H9 (cell line): ENCODE data around the gene TMEM108. TPM values are rescaled to one million over a fixed set of nuclear protein-coding genes. Genes with fewer than 3 reads are reported as not detected.

Source experiments
- DNase-seq: peaks from one replicate; pipeline ENCODE4 v3.0.0-alpha.2; 2017
- H2AFZ ChIP-seq: one replicate; pipeline ENCODE4 v1.6.1; 2013; ENCODE audit warnings: mild to moderate bottlenecking, low read length, control low read depth, moderate library complexity
- H2AK5ac ChIP-seq: 2 replicates; pipeline ENCODE4 v1.6.1; 2013; ENCODE audit warnings: low read length, control low read depth, mixed read lengths; ENCODE audit not compliant: insufficient read length
- H2BK120ac ChIP-seq: one replicate; pipeline ENCODE4 v1.6.1; 2013; ENCODE audit warnings: low read depth, mild to moderate bottlenecking, low read length, control low read depth, inconsistent platforms; ENCODE audit not compliant: poor library complexity, severe bottlenecking
- H2BK12ac ChIP-seq: 2 replicates; pipeline ENCODE4 v1.6.1; 2013; ENCODE audit warnings: low read length, control low read depth, mixed read lengths, low read depth; ENCODE audit not compliant: insufficient read length
- H2BK15ac ChIP-seq: 2 replicates; pipeline ENCODE4 v1.6.1; 2013; ENCODE audit warnings: low read depth, low read length, control low read depth
- H2BK20ac ChIP-seq: one replicate; pipeline ENCODE4 v1.6.1; 2013; ENCODE audit warnings: low read depth, mild to moderate bottlenecking, low read length, control low read depth, inconsistent platforms; ENCODE audit not compliant: poor library complexity, severe bottlenecking
- H2BK5ac ChIP-seq: 2 replicates; pipeline ENCODE4 v1.6.1; 2013; ENCODE audit warnings: low read length, control low read depth, mixed read lengths; ENCODE audit not compliant: insufficient read length
- H3K14ac ChIP-seq: 2 replicates; pipeline ENCODE4 v1.6.1; 2013; ENCODE audit warnings: low read length, control low read depth; ENCODE audit not compliant: insufficient read depth
- H3K18ac ChIP-seq: 2 replicates; pipeline ENCODE4 v1.6.1; 2013; ENCODE audit warnings: low read depth, mild to moderate bottlenecking, mixed read lengths, low read length, control low read depth; ENCODE audit not compliant: insufficient read length
- H3K23ac ChIP-seq: 2 replicates; pipeline ENCODE4 v1.6.1; 2013; ENCODE audit warnings: low read length, control low read depth, mixed read lengths, low read depth; ENCODE audit not compliant: insufficient read length
- H3K23me2 ChIP-seq: 2 replicates; pipeline ENCODE4 v1.6.1; 2013; ENCODE audit warnings: low read depth, mild to moderate bottlenecking, mixed read lengths, low read length, control low read depth; ENCODE audit not compliant: insufficient read length, poor library complexity, severe bottlenecking
- H3K27ac ChIP-seq: 2 replicates; pipeline ENCODE4 v1.5.1; 2013; ENCODE audit warnings: low read length, control low read depth, mixed read lengths, low read depth; ENCODE audit not compliant: insufficient read length
- H3K27me3 ChIP-seq: 2 replicates; pipeline ENCODE4 v1.6.1; 2013; ENCODE audit warnings: low read length, control low read depth, inconsistent platforms; ENCODE audit not compliant: insufficient read depth
- H3K4ac ChIP-seq: 2 replicates; pipeline ENCODE4 v1.6.1; 2013; ENCODE audit warnings: low read depth, mild to moderate bottlenecking, control low read depth, inconsistent platforms, low read length, moderate library complexity
- H3K4me1 ChIP-seq: 2 replicates; pipeline ENCODE4 v1.6.1; 2013; ENCODE audit warnings: low read length, control low read depth, inconsistent platforms; ENCODE audit not compliant: insufficient read depth
- H3K4me2 ChIP-seq: 2 replicates; pipeline ENCODE4 v1.6.1; 2013; ENCODE audit warnings: low read length, control low read depth, mixed read lengths; ENCODE audit not compliant: insufficient read length, insufficient read depth
- H3K56ac ChIP-seq: 2 replicates; pipeline ENCODE4 v1.6.1; 2013; ENCODE audit warnings: low read depth, mild to moderate bottlenecking, mixed read lengths, low read length, control low read depth; ENCODE audit not compliant: insufficient read length
- H3K79me1 ChIP-seq: 2 replicates; pipeline ENCODE4 v1.6.1; 2013; ENCODE audit warnings: low read depth, mild to moderate bottlenecking, moderate library complexity, low read length, control low read depth, inconsistent platforms; ENCODE audit not compliant: insufficient read depth, poor library complexity, severe bottlenecking
- H3K79me2 ChIP-seq: 2 replicates; pipeline ENCODE4 v1.6.1; 2013; ENCODE audit warnings: low read length, control low read depth, inconsistent platforms; ENCODE audit not compliant: insufficient read depth
- H3K9ac ChIP-seq: 2 replicates; pipeline ENCODE4 v1.6.1; 2013; ENCODE audit warnings: low read length, control low read depth, mixed read lengths; ENCODE audit not compliant: insufficient read length; ENCODE audit errors: extremely low read depth
- H3K9me3 ChIP-seq: one replicate; pipeline ENCODE4 v1.6.1; 2013; ENCODE audit warnings: low read depth, low read length, inconsistent platforms; ENCODE audit not compliant: control insufficient read depth
- H3T11ph ChIP-seq: one replicate; pipeline ENCODE4 v1.6.1; 2013; ENCODE audit warnings: mild to moderate bottlenecking, low read length, control low read depth, inconsistent platforms
- H4K20me1 ChIP-seq: one replicate; pipeline ENCODE4 v1.6.1; 2013; ENCODE audit not compliant: control insufficient read depth, insufficient read length, insufficient read depth
- H4K5ac ChIP-seq: 2 replicates; pipeline ENCODE4 v1.6.1; 2013; ENCODE audit warnings: low read depth, mild to moderate bottlenecking, mixed read lengths, low read length, control low read depth; ENCODE audit not compliant: insufficient read length
- H4K8ac ChIP-seq: replicated peaks from 2 replicates; pipeline ENCODE4 v1.6.1; 2013; ENCODE audit warnings: low read length, control low read depth, mixed read lengths, low read depth; ENCODE audit not compliant: insufficient read length
- H4K91ac ChIP-seq: 2 replicates; pipeline ENCODE4 v1.6.1; 2013; ENCODE audit warnings: low read depth, mild to moderate bottlenecking, moderate library complexity, mixed read lengths, low read length, control low read depth; ENCODE audit not compliant: insufficient read length
- H3K27ac Mint-ChIP-seq, 3 experiments: 2 replicates in 2 of 3; 3 replicates in 1 of 3; pipeline ENCODE4 v1.8.0; 2020 to 2021; ENCODE audit warnings: mixed read lengths in 3 of 3, mild to moderate bottlenecking in 1 of 3, moderate library complexity in 1 of 3
- H3K27me3 Mint-ChIP-seq: 2 replicates; pipeline ENCODE4 v1.8.0; 2021; ENCODE audit warnings: low read depth, mild to moderate bottlenecking, moderate library complexity, mixed read lengths
- H3K36me3 Mint-ChIP-seq, 3 experiments: 2 replicates in 2 of 3; 3 replicates in 1 of 3; pipeline ENCODE4 v1.8.0; 2020 to 2021; ENCODE audit warnings: low read depth in 3 of 3, mixed read lengths in 3 of 3; ENCODE audit not compliant: insufficient read depth in 1 of 3
- H3K4me1 Mint-ChIP-seq, 2 experiments: 2 replicates each; pipeline ENCODE4 v1.8.0; 2020; ENCODE audit warnings: mixed read lengths in 2 of 2
- H3K4me3 Mint-ChIP-seq, 2 experiments: 2 replicates in 1 of 2; 3 replicates in 1 of 2; pipeline ENCODE4 v1.8.0; 2020 to 2021; ENCODE audit warnings: mild to moderate bottlenecking in 2 of 2, mixed read lengths in 2 of 2, moderate library complexity in 1 of 2
- H3K9me3 Mint-ChIP-seq, 2 experiments: 2 replicates in 1 of 2; 3 replicates in 1 of 2; pipeline ENCODE4 v1.8.0; 2020; ENCODE audit warnings: mild to moderate bottlenecking in 2 of 2, mixed read lengths in 2 of 2, moderate library complexity in 1 of 2
- CTCF ChIP-seq: fragments of 200-600 bp; sonication (generic); conservative IDR thresholded peaks from 3 replicates; pipeline ENCODE4 v1.8.0; 2021; ENCODE audit warnings: antibody characterized with exemption, mild to moderate bottlenecking
- WGBS: extraction: QIAGEN DNeasy Blood & Tissue Kit; methylation state at CpG from one replicate; pipeline ENCODE4 v1.1.7; 2013; ENCODE audit warnings: missing lambda C conversion rate, low lambda C conversion rate, mixed read lengths; ENCODE audit not compliant: insufficient read length; ENCODE audit errors: extremely low coverage; 5-methylcytosine and 5-hydroxymethylcytosine counted together
- total RNA-seq: library from RNA; stranded (reverse); gene quantifications from 2 replicates; pipeline ENCODE4 v1.2.1, GENCODE V29; 2021

Gene TMEM108
- total RNA-seq, 1 experiment from 2014 or later, result 5.0 TPM

GRCh38 chr3:133254716-133255115 lies 216.5 kb downstream of the TMEM108 start:
- peaks cover 6 to 7% of the 10 kb centered on the region in 2 experiments; a peak in 3 of 5 replicates for H3K9me3 Mint-ChIP-seq
- Histone ChIP-seq H3K14ac (no peak overlapping the region), H3K9ac (no peak overlapping the region), H2AK5ac (no peak overlapping the region), H2BK20ac (no peak overlapping the region), H2BK5ac (no peak overlapping the region), H2AFZ (no peak overlapping the region), H4K5ac (no peak overlapping the region), H2BK120ac (no peak overlapping the region), H2BK15ac (no peak overlapping the region), H3T11ph (no peak overlapping the region), H4K91ac (no peak overlapping the region), H3K4me2 (no peak overlapping the region), H3K18ac (no peak overlapping the region), H3K27ac (no peak overlapping the region), H3K23me2 (no peaks in the 10 kb centered on the region), H3K9me3 (no peaks in the 10 kb centered on the region), H3K23ac (no peak overlapping the region), H3K4me1 (no peaks in the 10 kb centered on the region), H2BK12ac (no peak overlapping the region), H4K20me1 (no peaks in the 10 kb centered on the region), H3K56ac (no peak overlapping the region), H3K27me3 (no peaks in the 10 kb centered on the region), H3K4ac (no peak overlapping the region), H3K79me1 (no peaks in the 10 kb centered on the region), H4K8ac (no peak overlapping the region), H3K79me2 (no peaks in the 10 kb centered on the region)
- H3K27ac Mint-ChIP-seq, result peak overlapping the region in 1 of 3 experiments; percentile 46; a peak in 1 of 7 replicates
- no peak for DNase-seq
- no peak overlapping the region for H3K4me3 Mint-ChIP-seq
- H3K4me1 Mint-ChIP-seq, result no peaks in the 10 kb centered on the region
- H3K27me3 Mint-ChIP-seq, result no peaks in the 10 kb centered on the region
- WGBS, result no CpG with 5 or more reads among the region's 1 CpG
- no peak for TF ChIP-seq CTCF
- H3K36me3 Mint-ChIP-seq, result peaks cover 0 to 9% (median 2%) of the 10 kb centered on the region in 3 experiments; a peak in 3 of 7 replicates
